Stimulated activated CD4-positive, alpha-beta T cell treated with anti-CD3 and anti-CD28 coated beads, Interleukin-4, amount 100 ng/mL, for 24 hours (primary cell): ENCODE measurements around the gene IRF9.
"Not testable (repeated sequence)": the region's sequence is repeated elsewhere in the genome, so short reads cannot be mapped to it uniquely, and the experiment has no call there.

Source experiments
- DNase-seq: peaks from one replicate; pipeline ENCODE4 v3.0.0-alpha.2; 2020

The IRF9 gene

DNA sequence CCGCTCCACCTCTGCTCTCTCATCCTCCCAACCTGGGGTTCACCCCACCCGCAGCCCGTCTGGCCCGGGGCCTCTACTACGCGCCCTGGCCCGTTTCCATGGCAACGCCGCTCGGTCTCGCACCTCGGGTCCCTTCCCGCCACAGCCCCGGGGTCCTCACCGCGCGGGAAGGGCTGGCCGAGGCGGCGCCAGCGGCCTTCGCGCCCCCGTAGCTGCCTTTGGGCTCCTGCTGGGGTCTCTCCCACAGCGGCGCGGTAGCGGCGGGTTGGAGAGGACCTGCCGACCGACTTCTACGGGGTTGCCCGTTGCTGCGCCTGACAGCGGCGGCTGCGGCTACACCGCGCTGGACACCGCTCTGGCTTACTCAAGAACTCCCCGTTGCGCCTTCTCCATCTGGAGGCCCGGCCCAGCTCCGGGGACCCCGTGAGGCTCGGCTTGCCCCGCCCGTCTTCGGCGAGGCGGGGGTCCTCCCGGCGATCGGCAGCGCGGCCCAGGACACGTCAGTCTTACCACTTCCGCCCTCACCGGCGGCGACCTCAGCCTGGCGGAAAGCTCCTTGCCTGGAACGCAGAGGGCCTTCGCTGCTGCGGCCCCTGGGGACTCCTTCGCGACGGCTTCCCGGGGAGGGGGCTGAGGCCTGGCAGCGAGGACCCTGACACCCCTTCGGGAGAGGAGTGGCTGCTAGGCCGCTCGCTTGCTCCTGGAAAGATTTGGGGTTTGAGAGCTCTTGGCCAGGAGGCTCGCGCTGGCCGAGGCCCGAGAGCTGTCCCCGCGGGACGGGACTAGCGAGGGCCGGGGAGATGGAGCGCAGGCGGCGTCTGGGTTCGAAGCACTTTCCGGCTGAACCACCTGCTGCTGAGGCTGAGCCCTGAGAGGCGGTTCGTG, 34.4 kb downstream of the IRF9 start, which contains the start of gene TM9SF1:
Gene TM9SF1 (minus strand): TSS at position 256 of the 885 bp plus-strand sequence. CDS start 422 bp downstream, outside the sequence.
- DNase-seq, result peak; percentile 88

DNA sequence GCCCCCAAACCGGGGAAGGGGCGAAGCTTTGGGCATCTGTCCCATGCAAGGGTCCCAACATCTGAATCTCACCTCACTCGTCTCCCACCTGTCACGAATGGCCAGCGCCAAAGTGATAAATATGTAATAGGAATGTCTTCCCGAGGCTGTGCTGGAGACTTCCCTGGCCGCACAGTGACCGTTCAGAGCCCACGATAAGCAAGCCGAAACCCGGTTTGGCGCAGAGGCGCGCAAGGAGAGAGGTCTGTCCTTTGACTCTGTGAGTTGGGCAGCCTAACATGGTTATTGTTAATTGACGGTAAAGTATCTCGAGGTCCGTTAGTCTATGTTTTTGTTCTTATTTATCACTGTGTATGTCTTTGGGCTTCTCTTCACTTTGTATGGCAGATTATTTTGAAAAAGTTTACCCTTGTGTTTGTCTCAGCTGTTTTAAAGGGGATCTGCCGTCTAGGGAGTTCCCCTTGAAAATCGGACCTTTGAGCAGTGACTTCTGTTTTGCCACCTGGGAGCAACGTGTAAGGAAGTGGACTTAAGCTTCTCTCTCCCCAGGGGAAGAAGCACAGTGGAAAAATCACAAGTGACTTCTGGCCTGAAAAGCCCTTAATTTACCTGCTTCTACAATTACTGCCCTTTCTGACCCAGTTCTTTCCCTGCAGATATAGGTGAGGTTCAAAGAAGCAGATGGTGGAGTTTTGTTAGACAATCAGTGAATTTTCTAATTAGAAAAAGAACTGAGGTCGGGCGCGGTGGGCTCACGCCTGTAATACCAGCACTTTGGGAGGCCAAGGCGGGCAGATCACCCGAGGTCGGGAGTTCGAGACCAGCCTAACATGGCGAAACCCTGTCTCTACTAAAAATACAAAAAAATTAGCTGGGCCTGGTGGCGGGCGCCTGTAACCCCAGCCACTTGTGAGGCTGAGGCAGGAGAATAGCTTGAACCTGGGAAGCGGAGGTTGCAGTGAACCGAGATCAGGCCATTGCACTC, 35.3 kb downstream of the IRF9 start:
- DNase-seq, result no peak

DNA sequence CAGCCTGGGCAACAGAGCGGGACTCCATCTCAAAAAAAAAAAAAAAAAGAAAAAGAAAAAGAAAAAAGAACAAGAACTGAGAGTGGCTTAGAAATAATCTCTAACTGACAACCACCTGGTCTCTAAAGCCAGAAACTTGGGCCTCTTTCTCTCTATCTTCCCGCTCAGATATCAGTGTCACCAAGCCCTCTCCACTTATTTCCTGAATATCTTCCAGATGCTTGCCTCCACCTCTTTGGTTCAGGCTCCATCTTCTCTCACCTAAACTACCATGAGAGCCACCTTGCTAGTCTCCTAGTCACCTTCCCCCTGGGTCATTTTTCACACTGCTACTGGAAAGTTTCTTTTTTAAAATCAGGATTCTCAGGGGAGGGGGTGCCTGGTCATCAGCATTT, 36.0 kb downstream of the IRF9 start:
- DNase-seq, result no peak

DNA sequence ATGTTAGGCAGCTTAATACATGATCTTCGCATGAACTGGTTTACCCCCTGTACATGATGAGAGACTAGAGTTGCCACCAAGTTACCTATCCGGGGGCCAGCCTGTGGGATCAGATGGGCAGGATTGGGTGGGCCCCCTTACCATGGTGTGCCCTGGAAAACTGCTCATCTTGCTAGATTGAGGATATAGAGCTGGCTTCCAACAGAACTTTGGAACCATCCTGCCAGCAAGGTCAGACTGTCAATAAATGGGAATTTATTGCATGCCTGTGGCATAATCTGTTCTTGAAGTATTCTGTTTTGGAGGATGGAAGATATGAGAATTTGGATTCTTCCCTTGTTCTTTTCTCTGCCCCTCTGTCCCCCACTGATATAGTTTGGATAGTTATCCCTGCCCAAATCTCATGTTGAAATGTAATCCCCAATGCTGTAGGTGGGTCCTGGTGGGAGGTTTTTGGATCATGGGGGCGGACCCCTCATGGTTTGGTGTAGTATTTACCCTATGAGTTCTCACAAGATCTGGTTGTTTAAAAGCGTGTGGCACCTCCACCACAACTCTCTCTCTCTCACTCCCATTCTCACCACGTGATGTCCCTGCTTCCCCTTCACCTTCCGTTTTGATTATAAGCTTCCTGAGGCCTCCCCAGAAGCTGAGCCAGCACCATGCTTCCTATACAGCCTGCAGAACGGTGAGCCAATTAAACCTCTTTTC, 37.9 kb downstream of the IRF9 start:
- DNase-seq, result no peak

DNA sequence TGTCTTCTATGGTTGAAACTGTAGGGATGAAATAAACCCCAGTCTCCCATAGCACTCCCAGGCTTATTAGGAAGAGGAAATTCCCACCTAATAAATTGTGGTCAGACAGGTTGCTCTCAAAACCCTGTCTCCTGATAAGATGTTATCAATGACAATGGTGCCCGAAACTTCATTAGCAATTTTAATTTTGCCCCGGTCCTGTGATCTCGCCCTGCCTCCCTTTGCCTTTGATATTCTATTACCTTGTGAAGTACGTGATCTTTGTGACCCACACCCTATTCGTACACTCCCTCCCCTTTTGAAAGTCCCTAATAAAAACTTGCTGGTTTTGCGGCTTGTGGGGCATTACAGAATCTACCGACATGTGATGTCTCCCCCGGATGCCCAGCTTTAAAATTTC, 41.5 kb downstream of the IRF9 start:
- DNase-seq, result not testable (repeated sequence)

DNA sequence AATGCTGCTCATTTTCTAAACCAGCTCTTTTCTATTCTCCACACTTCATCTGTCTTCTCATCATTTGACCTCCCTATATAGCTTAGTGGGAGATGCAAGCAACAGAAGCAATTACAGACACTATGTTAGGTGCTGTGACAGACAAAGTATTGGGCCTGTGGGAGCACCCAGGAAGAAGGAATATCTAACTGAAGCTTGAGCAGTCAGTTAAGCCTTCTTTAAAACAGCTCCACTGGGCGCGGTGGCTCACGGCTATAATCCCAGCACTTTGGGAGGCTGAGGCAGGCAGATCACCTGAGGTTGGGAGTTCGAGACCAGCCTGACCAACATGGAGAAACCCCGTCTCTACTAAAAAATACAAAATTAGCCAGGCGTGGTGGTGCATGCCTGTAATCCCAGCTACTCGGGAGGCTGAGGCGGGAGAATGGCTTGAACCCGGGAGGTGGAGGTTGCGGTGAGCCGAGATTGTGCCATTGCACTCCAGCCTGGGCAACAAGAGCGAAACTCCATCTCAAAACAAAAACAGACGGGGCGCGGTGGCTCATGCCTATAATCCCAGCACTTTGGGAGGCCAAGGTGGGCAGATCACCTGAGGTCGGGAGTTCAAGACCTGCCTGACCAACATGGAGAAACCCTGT, 42.3 kb downstream of the IRF9 start:
- DNase-seq, result not testable (repeated sequence)

DNA sequence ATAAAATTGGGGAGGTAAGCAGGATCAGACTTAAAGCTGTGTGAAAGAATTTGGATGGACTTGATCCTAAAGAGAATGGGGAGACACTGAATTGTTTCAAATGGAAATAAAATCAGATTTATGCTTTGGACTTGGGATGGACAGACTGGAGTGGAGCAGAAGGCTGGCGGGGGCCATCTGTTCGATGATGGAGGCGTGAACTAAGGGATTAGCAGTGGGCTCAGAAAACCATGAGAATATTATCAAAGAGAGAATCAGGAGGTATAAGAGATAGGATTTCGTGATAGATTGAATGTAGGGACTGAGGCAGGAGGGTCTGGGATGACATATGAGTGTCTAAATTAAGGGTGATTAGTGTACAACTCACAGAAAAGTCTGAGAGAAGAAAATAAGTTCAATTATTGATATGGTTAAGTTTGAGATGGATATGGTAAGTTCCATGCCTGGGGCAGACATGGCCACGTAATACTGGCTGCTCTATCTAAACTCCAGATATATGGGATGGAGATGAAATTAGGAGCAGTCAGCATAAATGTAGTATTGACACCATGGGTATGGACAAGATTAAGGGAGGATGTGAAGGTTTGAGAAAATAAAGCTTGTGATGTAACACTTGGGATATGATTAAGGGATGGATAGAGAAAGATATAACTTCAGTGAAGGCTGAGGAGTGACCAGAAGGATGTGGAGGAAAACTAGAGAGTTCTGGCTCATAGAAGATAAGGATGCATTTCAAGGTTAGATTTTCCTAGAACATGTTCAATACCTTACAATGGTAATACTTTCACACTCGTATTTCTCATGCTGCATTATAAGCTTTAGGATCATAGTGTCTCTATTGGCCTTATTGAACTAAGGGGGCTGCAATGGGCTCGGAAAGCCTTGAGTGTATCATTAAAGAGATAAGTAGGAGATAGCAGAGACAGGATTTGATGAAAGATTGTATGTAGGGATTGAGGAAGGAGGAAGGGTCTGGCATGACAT, 43.4 kb downstream of the IRF9 start:
- no peak for DNase-seq

DNA sequence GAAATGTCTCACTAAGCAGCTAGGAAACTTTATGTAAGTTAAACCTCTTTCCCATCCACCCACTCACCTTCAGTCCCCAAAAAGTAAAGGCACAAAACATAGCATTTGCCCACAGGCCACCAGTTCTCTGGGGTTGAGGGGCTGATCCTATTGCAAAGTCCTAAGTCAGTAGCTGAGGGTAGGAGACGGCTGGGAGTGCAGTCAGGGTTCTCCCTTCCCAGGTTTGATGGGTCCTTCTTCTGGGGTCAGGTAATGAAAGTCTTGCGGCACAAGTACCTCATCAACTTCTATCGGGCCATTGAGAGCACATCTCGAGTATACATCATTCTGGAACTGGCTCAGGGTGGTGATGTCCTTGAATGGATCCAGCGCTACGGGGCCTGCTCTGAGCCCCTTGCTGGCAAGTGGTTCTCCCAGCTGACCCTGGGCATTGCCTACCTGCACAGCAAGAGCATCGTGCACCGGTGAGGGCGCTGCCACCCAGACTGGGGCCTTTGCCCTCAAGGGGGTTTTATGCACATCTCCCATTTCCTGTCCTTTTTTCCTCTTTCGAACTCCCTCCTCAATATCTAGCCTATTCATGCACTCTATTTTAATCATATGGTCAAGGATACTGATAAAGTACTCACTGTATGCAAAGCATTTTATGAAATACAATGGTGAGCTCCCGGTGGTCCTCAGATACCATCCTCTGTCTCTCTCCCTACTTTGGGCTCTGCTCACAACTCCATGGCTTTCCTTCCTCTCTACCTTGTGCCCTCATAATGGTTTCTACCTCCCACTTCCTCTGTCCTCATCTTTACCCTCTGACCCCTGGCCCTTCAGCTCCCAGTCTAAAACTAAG, 45.4 kb downstream of the IRF9 start:
- no peak for DNase-seq

DNA sequence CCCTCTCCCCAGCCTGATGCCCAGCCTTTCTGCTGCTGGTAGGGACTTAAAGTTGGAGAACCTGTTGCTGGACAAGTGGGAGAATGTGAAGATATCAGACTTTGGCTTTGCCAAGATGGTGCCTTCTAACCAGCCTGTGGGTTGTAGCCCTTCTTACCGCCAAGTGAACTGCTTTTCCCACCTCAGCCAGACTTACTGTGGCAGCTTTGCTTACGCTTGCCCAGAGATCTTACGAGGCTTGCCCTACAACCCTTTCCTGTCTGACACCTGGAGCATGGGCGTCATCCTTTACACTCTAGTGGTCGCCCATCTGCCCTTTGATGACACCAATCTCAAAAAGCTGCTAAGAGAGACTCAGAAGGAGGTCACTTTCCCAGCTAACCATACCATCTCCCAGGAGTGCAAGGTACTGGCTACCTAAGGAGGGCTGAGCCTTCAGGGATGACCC, 46.1 kb downstream of the IRF9 start:
- DNase-seq, result no peak

DNA sequence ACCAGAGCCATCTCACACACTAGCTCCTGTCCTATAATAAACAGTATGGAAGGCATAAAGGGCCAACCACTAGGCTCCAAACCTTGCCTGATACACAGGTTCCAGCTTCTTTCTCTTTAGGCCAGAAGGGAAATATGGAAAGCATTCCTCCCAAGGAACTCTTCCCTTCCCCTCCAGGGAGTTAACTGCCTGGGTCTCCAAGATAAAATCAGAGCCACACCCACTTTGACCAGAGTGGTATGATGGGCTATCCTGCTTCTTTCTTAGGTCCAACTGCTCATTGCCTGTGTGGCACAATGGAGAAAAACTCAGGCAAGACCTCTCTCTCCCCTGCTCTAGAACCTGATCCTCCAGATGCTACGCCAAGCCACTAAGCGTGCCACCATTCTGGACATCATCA, 46.6 kb downstream of the IRF9 start:
- no peak for DNase-seq

DNA sequence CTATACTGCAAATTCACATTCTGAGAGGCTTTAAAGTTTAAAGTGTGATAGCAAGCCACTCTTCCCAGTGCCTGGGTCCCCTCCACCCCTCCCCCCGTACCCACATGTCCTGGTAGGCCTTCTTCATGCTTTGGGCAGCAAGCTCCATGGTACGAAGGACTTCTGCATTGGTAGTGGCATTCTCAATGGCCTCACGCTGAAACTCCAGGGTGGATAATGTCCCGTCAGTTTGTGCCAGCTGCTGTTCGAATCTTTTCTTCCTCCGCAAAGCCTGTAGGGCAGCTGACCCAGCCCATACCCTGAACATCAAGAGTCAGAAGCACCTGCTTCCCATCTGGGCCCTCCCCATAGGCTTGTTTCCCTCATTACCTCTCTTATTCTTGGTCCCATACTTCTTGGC, 50.2 kb downstream of the IRF9 start:
- no peak for DNase-seq

DNA sequence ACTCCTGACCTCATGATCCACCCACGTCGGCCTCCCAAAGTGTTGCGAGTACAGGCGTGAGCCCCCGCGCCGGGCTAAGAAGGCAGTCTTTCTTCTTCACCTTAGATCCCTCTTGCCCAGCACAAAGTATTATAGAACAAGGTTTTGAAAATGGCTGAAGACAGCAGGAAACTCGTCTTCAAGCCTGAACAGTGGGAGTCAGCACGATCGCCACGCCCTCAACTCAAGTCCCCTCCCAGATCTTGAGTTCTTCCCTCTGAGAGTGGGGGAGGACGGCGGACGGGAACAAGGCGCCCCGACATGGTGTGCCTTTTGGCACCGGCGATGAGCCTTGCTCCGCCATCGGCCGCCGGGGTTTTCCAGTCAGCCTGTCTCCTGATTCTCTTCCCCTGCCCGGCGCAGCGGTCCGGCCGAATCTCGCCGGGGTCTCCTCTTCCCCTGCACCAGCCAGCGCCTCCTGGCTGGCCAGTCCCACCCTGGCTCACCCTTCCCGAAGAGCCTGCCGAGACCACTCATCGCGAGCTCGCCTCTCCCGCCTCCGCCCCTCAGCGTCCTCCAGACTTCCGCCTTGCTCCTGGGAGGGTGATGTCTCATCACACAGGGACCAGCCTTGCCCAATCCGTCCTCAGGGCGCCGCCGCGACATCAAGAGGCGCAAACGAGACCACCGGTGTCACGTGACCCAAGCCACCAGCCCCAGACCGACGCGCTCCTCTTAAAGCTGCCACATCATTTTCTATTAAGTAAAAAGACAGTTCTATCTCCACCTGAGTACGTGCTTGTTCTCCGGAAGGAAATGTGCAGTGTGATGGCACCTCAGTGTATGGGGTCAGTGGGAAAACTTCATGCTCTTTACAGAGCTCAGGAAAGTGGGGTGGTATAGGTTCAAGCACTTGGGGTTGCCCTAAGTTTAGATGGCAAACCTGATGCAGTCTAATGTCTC, 52.1 kb downstream of the IRF9 start, which contains the start of gene CHMP4A:
Gene CHMP4A (minus strand): TSS at position 565 of the 942 bp plus-strand sequence. CDS start 49 bp downstream, at position 516.
- peak; percentile 98 for DNase-seq

DNA sequence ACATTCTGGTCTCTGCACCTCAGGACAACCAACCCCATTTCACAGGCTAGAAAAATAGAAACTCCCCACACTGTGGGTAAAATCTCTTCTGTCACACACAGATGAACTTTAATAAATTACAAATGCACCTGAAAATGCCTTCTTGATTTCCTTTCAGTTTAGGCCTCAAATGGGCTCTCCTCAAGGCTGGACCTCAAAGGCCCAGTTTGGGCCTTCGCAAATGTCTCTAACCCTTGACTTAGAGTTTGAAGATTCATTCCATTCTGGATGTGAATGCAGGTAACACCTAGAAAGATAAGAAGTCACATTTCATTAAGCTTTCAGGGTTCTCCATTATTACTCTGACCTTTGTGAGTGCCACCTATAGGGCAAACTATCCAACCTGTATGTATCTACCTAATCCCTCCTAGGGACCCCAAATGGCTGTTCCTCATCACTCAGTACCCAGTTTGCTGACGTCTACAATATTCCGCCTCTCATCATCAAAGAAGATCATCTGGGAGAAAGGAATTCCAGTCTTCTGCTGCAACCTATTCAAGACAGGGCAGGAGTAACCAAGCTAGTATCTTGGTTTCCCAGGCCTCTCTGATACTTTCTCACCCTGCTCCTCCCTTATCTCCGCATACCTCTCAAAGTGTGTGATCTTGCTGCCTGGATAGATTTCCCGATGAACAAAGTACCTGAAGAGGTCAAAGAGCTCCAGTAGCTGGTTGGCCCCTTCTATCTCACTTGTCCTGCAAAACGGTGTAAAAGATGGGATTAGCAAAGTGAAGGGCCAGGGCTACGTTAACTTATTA, 53.0 kb downstream of the IRF9 start:
- DNase-seq, result no peak

DNA sequence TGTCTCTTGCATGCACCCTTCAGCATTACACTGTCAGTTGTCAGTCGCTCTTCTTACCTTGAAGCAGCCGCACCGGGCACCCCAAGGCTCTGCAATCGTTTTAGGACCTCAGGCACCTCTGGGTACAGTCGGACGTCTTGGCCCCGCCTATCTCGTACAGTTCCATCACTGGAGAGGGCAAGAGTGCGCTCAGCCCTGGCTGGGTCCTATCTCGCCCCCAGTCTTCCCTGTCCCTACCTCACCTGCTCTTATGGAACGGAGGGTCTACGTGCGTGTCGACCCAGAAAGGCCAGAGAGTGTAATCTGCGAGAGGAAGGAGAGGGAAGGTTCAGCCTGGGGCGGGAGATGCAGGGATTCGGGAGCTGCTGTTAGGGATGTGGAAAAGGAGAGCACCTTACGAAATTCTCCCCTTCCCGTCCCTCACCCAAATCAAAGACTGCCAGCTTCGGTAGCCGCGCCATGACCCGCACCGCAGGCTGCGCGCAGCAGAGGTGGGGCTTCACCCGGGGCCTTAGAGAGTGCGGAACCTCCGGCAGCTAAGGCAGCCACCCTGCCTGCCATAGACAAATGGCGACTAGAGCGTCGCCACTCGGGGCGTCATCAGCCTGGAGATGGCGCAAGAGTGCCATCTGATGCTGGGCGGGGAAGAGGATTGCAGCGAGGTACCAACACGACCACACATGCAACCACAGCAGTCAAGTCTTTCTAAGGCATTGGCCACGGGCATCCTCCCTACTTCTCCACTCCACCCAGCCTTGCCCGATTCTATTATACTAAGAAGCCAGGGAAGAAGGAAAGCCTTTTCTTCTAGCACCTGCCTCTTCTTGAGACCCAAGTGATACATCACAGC, 54.7 kb downstream of the IRF9 start, which contains the start of gene MDP1:
Gene MDP1 (minus strand): TSS at position 572 of the 850 bp plus-strand sequence. CDS start 111 bp downstream, at position 461.
- peak; percentile 84 for DNase-seq
